Ascending aorta (tissue), 1 donor: ENCODE data around the gene SMIM27. TPM values are rescaled to one million over a fixed set of nuclear protein-coding genes. Genes with fewer than 3 reads are reported as not detected.

Source experiments
- total RNA-seq: library from RNA; depleted of rRNA; stranded (reverse); fragments of >200 nt; gene quantifications from one replicate; pipeline ENCODE4 v1.1.0, GENCODE V29; 2016

SMIM27 gene
- total RNA-seq, 1 donor from 2014 or later = 0.32 TPM

Other genes with a start within 250 kb of the SMIM27 start
- gene ACO1, start 167.7 kb upstream of the SMIM27 start, total RNA-seq = 19.1 TPM
- gene RIGI, start 26.1 kb upstream of the SMIM27 start, total RNA-seq = 1.9 TPM
- gene TOPORS, start 259 bp downstream of the SMIM27 start, total RNA-seq = 5.2 TPM
- 22.2 TPM for gene NDUFB6, start 20.8 kb downstream of the SMIM27 start, total RNA-seq
- not detected for gene TAF1L, start 83.3 kb downstream of the SMIM27 start, total RNA-seq
- gene TMEM215, start 231.2 kb downstream of the SMIM27 start, total RNA-seq = 0.75 TPM